G401.6 (cell line): Measurements from ENCODE around the gene MSANTD1.

Experiments
- FAIRE-seq: peaks from 2 replicates; lab custom pipeline; 2012; peaks lifted over from hg19 to GRCh38; lab: Jason Lieb, UNC

The MSANTD1 gene

GRCh38 chr4:3248811-3249661 lies at the start of gene MSANTD1:
Gene MSANTD1, plus strand, starts transcription at chr4:3249159. Its CDS starts 64 bp downstream, at chr4:3249223.
- no peak for FAIRE-seq

DNA sequence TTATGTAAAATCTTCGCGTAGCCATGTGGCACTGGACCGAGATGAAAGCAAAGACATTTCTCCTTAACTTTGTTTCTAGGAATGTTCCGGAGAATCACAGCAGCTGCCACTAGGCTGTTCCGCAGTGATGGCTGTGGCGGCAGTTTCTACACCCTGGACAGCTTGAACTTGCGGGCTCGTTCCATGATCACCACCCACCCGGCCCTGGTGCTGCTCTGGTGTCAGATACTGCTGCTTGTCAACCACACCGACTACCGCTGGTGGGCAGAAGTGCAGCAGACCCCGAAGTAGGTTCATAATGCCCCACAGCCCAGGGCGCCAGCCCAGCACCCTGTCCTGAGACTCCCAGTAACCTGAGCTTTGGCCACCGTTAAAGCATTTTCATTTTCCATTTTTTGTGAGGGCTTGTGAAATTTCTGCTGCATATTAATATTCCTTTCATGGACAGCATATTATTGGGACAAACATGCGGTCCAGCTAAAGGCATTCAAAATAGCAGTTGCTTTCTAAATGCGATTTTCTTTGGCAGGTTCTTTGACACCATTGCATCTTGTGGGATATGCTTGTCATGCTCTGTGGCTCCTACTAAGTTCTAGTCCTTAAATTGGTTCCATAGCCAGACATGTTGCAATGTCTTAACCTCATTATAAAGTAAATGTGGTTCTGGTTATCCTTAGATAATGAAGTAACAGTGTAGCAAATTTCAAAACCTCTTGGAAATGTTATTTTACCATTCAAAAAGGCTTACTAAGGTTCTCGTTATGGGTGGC lies 49.1 kb upstream of the MSANTD1 start:
- FAIRE-seq = no peak

GRCh38 chr4:3200423-3201090 lies 48.4 kb upstream of the MSANTD1 start:
- no peak for FAIRE-seq

- FAIRE-seq = no peak
Observed at GRCh38 chr4:3201718-3202702, 46.9 kb upstream of the MSANTD1 start.

GRCh38 chr4:3202836-3203820 lies 45.8 kb upstream of the MSANTD1 start:
- no peak for FAIRE-seq

DNA sequence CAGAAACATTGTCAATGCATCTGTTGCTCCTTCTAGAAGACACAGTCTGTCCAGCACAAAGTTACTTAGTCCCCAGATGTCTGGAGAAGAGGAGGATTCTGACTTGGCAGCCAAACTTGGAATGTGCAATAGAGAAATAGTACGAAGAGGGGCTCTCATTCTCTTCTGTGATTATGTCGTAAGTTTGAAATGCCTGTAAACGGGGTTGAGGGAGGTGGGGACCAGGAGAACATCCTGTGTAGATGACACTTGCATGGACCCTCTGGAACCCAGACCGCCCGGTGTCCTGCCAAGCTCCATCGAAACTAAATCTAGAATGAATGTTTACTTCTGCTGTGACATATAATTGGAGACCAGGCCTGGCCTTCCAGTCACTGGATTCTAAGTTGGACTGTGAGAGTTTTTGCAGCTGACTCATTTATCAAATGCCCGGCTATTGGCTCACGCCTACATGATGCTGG lies 45.0 kb upstream of the MSANTD1 start:
- no peak for FAIRE-seq

- FAIRE-seq = no peak
Observed at GRCh38 chr4:3205995-3206394, 43.0 kb upstream of the MSANTD1 start.

GRCh38 chr4:3206439-3207100 lies 42.4 kb upstream of the MSANTD1 start:
- no peak for FAIRE-seq

GRCh38 chr4:3207531-3208037 lies 41.4 kb upstream of the MSANTD1 start:
- no peak for FAIRE-seq

- no peak for FAIRE-seq
Observed at GRCh38 chr4:3208826-3209225, 40.1 kb upstream of the MSANTD1 start.

DNA sequence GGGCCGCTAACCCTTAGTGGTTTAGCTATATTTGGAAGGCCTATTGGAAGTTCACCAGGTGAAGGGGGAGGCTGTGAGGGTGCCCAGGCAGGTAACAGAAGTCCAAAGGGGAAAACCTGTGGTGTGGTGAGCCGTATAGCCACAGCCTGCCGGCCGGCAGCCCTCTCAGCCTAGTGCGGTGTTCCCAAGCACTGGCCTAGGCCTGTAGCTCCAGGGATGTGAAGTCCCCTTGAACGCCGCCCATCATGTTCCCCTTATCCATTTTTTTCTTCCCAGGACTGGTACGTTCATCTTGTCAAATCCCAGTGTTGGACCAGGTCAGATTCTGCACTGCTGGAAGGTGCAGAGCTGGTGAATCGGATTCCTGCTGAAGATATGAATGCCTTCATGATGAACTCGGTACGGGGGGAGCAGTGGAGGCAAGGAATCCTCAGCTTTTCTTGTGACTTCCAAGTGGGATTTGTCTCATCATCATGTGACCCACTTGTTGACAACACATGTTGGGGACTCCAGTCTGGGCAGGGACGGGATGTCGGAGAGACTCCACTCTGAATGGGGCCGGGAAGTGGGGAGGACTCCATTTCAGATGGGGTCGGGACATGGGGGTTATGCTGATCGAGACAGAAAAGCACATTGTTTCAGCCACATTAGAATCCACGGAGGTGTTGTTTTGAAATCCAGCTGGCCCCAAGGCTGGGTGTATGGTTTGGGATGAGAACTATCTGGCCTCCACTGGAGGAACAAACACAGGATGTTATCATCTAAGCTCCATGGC lies 39.2 kb upstream of the MSANTD1 start:
- no peak for FAIRE-seq

DNA sequence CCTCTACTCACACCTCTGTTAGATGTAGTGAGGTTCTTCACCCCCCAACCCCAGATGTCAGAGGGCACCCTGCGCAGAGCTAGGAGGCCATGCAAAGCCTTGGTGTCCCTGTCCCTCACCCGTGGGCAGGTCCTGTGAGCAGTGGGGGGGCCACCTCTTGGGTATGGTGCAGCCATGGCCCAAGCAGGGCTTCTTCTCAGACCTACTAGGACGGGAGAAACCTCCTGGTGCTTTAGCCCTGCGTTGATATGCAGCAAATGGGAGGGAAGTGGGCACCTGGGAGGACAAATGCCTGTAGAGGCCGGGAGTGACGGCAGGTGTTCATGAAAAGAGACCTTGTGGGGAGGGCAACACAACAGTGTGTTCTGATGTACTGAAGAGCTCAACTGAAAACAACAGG lies 38.5 kb upstream of the MSANTD1 start:
- FAIRE-seq = no peak

DNA sequence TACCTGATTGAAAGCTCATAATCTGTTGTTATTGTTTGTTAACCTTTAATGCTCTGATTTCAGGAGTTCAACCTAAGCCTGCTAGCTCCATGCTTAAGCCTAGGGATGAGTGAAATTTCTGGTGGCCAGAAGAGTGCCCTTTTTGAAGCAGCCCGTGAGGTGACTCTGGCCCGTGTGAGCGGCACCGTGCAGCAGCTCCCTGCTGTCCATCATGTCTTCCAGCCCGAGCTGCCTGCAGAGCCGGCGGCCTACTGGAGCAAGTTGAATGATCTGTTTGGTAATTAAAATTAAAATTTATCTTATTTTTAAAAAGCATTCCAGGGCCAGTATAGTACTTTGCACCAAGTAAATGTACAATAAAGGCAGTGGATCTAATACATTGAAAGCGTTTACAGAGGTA lies 37.1 kb upstream of the MSANTD1 start:
- no peak for FAIRE-seq

DNA sequence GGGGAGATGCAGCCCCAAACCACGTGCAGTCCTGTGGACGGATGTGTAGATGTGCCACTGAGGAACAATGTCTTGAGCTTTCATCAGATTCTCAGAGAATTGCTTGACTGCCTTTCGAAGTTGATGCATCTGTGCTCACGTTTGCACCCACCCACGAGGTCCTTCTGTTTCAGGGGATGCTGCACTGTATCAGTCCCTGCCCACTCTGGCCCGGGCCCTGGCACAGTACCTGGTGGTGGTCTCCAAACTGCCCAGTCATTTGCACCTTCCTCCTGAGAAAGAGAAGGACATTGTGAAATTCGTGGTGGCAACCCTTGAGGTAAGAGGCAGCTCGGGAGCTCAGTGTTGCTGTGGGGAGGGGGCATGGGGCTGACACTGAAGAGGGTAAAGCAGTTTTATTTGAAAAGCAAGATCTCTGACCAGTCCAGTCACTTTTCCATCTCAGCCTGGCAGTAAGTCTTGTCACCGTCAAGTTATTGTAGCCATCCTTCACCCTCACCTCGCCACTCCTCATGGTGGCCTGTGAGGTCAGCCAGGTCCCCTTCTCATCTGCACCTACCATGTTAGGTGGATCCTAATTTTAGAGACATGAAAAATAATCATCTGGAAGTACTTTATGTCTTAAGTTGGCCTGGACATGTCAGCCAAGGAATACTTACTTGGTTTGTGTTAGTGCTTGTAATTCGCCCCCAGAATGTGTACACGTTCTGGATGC lies 36.4 kb upstream of the MSANTD1 start:
- FAIRE-seq = no peak

DNA sequence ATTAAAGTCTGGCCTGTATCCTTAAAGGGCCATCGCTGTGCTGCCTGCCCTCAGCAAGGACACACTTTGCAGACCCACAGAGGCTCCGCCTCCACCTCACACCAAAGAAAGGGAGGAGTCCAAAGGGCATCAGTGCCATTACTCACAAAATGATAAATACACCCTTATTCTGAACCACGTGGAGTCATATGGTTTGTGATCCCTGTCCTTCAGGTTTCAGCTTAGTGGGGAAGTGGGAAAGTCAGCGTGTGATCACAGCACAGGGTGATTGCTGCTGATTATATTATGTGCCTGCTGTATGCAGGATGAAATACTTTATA lies 35.9 kb upstream of the MSANTD1 start:
- no peak for FAIRE-seq

- FAIRE-seq = no peak
Observed at GRCh38 chr4:3213661-3214250, 35.2 kb upstream of the MSANTD1 start.

DNA sequence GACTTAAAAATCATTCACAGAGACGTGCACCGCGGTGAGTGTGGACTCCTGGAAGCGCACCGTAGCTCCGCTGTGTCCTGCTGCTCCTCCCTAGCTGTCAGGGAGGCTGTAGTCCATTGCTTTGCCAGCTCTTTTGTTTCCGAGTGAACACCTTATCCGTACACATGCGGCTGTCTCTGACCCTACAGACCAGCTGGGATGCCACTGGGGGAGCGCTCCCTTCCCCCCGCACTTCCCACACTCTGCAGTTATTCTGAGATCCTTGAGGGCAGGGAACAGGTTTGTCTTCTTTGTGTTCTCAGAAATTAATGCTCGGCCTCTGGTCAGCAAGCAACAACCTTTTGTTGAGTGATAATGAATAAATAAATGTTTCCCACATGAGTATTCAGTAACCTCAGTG lies 33.7 kb upstream of the MSANTD1 start:
- no peak for FAIRE-seq

- no peak for FAIRE-seq
Observed at GRCh38 chr4:3215733-3216132, 33.2 kb upstream of the MSANTD1 start.
